Measurements from ENCODE around the gene ARHGAP44. TPM values are rescaled to one million over a fixed set of nuclear protein-coding genes. Genes with fewer than 3 reads are reported as not detected.

The ARHGAP44 gene
- total and polyA plus RNA-seq, 2 donors (not counting 1 experiment from before 2014, with no cell fraction given), result 0.78 to 11.6 TPM

DNA sequence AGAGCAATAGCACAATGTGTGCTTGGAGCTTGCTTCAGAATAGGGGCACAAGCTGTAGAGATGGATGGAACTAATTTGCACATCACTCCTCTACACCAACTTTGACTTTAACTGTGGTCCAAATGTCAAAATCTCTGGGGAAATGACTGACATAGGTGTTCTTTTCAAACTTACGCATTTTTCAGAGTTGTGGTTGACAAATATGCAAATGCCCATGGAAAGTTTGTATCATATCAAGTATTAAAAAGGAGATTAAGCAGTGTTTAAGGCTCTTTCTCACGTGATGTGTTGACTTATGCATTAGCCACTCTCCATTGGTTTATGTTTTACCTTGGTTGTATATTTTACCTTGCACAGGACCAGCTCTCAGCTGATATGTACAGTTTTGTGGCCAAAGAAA lies 151.4 kb downstream of the ARHGAP44 start:
- Histone ChIP-seq H3K4me3 (ENCODE audit: control extremely low read depth in 1 of 5, extremely low read depth in 1 of 5, insufficient read depth in 1 of 5, low read depth in 2 of 5, low read length in 4 of 5) (no peak overlapping the region), H2AFZ (ENCODE audit: insufficient read depth, low read depth, low read length, poor library complexity, severe bottlenecking) (no peak overlapping the region), H3K79me2 (ENCODE audit: control insufficient read depth, insufficient read depth, low read length) (no peaks in the 10 kb centered on the region), H3K9ac (ENCODE audit: low read length) (no peak overlapping the region), H4K20me1 (ENCODE audit: control insufficient read depth, insufficient read depth, low read length, poor library complexity, severe bottlenecking) (no peaks in the 10 kb centered on the region), H3K4me2 (replicated peaks; ENCODE audit: low read depth, low read length, poor library complexity, severe bottlenecking) (no peak overlapping the region), H3K36me3 (replicated peaks in 1 of 2; ENCODE audit: control extremely low read depth in 1 of 2, control insufficient read depth in 1 of 2, extremely low read depth in 1 of 2, insufficient read depth in 2 of 2, low read length in 1 of 2) (no peaks in the 10 kb centered on the region), H3K4me1 (ENCODE audit: control insufficient read depth in 2 of 2, insufficient read depth in 2 of 2, low read length in 2 of 2) (peaks cover 0 to 11% of the 10 kb centered on the region in 2 donors), H3K9me3 (ENCODE audit: control extremely low read depth in 1 of 3, control insufficient read depth in 2 of 3, insufficient read depth in 1 of 3, low read length in 2 of 3) (no peaks in the 10 kb centered on the region), H3K27me3 (replicated peaks in 1 of 4; ENCODE audit: control extremely low read depth in 1 of 4, control insufficient read depth in 3 of 4, insufficient read depth in 4 of 4, low read length in 3 of 4) (no peaks in the 10 kb centered on the region), H3K27ac (ENCODE audit: low read length in 2 of 2) (no peak overlapping the region)
- intact Hi-C loops (cut with micrococcal nuclease), result no loop called here
- DNase-seq (peak; percentile 20), ATAC-seq (ENCODE audit: low read depth) (peak; percentile 82)
- WGBS (ENCODE audit: insufficient coverage), result no CpG with 5 or more reads among the region's 2 CpGs
- Mint-ChIP-seq H3K4me3 (peak overlapping the region; percentile 15), H3K9me3 (ENCODE audit: insufficient read depth) (no peaks in the 10 kb centered on the region), H3K4me1 (peaks cover 13% of the 10 kb centered on the region), H3K27ac (peak overlapping the region; percentile 3), H3K27me3 (no peaks in the 10 kb centered on the region)
- POLR2A ChIA-PET, result interaction anchor here (0.6 to 0.7 kb wide), 2 partner anchors 10 to 37 kb away, joined by 3 to 4 read pairs; no protein-coding TSS in a partner anchor
- CTCF ChIA-PET, result interaction anchor here (1.0 kb wide), 1 partner anchor 90 kb away, joined by 4 read pairs; no protein-coding TSS in a partner anchor
- TF ChIP-seq CTCF (IDR thresholded peaks at IDR 0.05) (no peak), EZH2 (IDR thresholded peaks at IDR 0.05; ENCODE audit: borderline replicate concordance, insufficient read depth, low read depth, low read length, poor library complexity, severe bottlenecking) (no peak)

GRCh38 chr17:12947047-12947446 lies 157.7 kb downstream of the ARHGAP44 start:
- TF ChIP-seq CTCF (IDR thresholded peaks at IDR 0.05) (no peak), EZH2 (IDR thresholded peaks at IDR 0.05; ENCODE audit: borderline replicate concordance, insufficient read depth, low read depth, low read length, poor library complexity, severe bottlenecking) (no peak)
- H3K27me3 Mint-ChIP-seq, result no peaks in the 10 kb centered on the region

More at GRCh38 chr17:12947047-12947446, 157.7 kb downstream of the ARHGAP44 start:
- POLR2A ChIA-PET, result interaction anchor here (0.6 kb wide), 1 partner anchor 158 kb away, joined by 3 read pairs; the partner anchor contains the start of gene ARHGAP44
- CTCF ChIA-PET, result no interaction called here
- H3K4me3 Mint-ChIP-seq, result no peak overlapping the region
- H3K4me2 ChIP-seq (replicated peaks; ENCODE audit: low read depth, low read length, poor library complexity, severe bottlenecking), result no peak overlapping the region
- no peak overlapping the region for H3K27ac ChIP-seq (ENCODE audit: low read length in 2 of 2)
- 96% methylated on average over 4 of the region's 4 CpGs for WGBS (ENCODE audit: insufficient coverage)
- H3K9ac ChIP-seq (ENCODE audit: low read length), result no peak overlapping the region
- intact Hi-C loops (cut with micrococcal nuclease), result no loop called here
- H3K4me1 Mint-ChIP-seq, result no peaks in the 10 kb centered on the region
- H3K9me3 ChIP-seq (ENCODE audit: control extremely low read depth in 1 of 3, control insufficient read depth in 2 of 3, insufficient read depth in 1 of 3, low read length in 2 of 3), result no peaks in the 10 kb centered on the region
- no peaks in the 10 kb centered on the region for H3K27me3 ChIP-seq (replicated peaks in 1 of 4; ENCODE audit: control extremely low read depth in 1 of 4, control insufficient read depth in 3 of 4, insufficient read depth in 4 of 4, low read length in 3 of 4)
- no peaks in the 10 kb centered on the region for H3K4me1 ChIP-seq (ENCODE audit: control insufficient read depth in 2 of 2, insufficient read depth in 2 of 2, low read length in 2 of 2)
- ATAC-seq (ENCODE audit: low read depth), result no peak
- no peaks in the 10 kb centered on the region for H3K79me2 ChIP-seq (ENCODE audit: control insufficient read depth, insufficient read depth, low read length)
- H3K9me3 Mint-ChIP-seq (ENCODE audit: insufficient read depth), result no peaks in the 10 kb centered on the region
- DNase-seq, result no peak
- H4K20me1 ChIP-seq (ENCODE audit: control insufficient read depth, insufficient read depth, low read length, poor library complexity, severe bottlenecking), result no peaks in the 10 kb centered on the region
- H3K36me3 ChIP-seq (replicated peaks in 1 of 2; ENCODE audit: control extremely low read depth in 1 of 2, control insufficient read depth in 1 of 2, extremely low read depth in 1 of 2, insufficient read depth in 2 of 2, low read length in 1 of 2), result no peaks in the 10 kb centered on the region
- no peak overlapping the region for H3K27ac Mint-ChIP-seq
- no peak overlapping the region for H3K4me3 ChIP-seq (ENCODE audit: control extremely low read depth in 1 of 5, extremely low read depth in 1 of 5, insufficient read depth in 1 of 5, low read depth in 2 of 5, low read length in 4 of 5)
- no peak overlapping the region for H2AFZ ChIP-seq (ENCODE audit: insufficient read depth, low read depth, low read length, poor library complexity, severe bottlenecking)

All from B cell (primary cell).